Measurements from ENCODE around the gene POP4.

POP4 gene

GRCh38 chr19:29665826-29666577 is 59.9 kb downstream of the POP4 start:
- no peak for DNase-seq

All from activated gamma-delta T cell treated with Interleukin-2 at 50 U/mL for 16 hours (primary cell).